SK-N-SH (cell line): ENCODE data around the gene ATP6V1G2. TPM values are rescaled to one million over a fixed set of nuclear protein-coding genes. Genes with fewer than 3 reads are reported as not detected.

Source experiments
- CTCF ChIA-PET: fragments of 300-600, 350-600 bp; formaldehyde crosslinking; extraction: SDS; loops from one replicate; lab custom pipeline; 2021; lab: Yijun Ruan, JAX
- POLR2A ChIA-PET: fragments of 350-600 bp; sonication (Branson Sonifier 250); formaldehyde crosslinking; extraction: SDS; loops from one replicate; lab custom pipeline; 2020; ENCODE audit warnings: antibody characterized with exemption, inconsistent platforms; lab: Yijun Ruan, JAX
- DNase-seq: peaks from one replicate; pipeline ENCODE4 v3.0.0; 2012
- H2AFZ ChIP-seq: fragments of 200-600 bp; sonication (generic); 2 replicates; pipeline ENCODE4 v1.8.1; 2016; ENCODE audit warnings: antibody characterized with exemption, mild to moderate bottlenecking, low read depth
- H3F3A ChIP-seq: fragments of 200-600 bp; sonication (generic); replicated peaks from 2 replicates; pipeline ENCODE3; 2016; ENCODE audit warnings: antibody characterized with exemption, mild to moderate bottlenecking; ENCODE audit not compliant: insufficient read depth
- H3K27ac ChIP-seq, 2 experiments: fragments of 200-500 bp in 1 of 2; fragments of 200-600 bp in 1 of 2; sonication (Bioruptor generic) in 1 of 2; sonication (generic), shearing (Covaris generic) in 1 of 2; 2 replicates each; pipeline versions ENCODE4 v1.5.1 to v1.6.1; 2014 to 2016; ENCODE audit warnings: low read depth in 2 of 2, inconsistent platforms in 1 of 2, low read length in 1 of 2, mild to moderate bottlenecking in 1 of 2, mixed read lengths in 1 of 2
- H3K27me3 ChIP-seq: fragments of 200-600 bp; sonication (generic), shearing (Covaris generic); 2 replicates; pipeline ENCODE4 v1.6.1; 2016; ENCODE audit warnings: mixed run types; ENCODE audit not compliant: insufficient read depth
- H3K36me3 ChIP-seq, 2 experiments: fragments of 200-500 bp in 1 of 2; fragments of 200-600 bp in 1 of 2; sonication (Bioruptor generic) in 1 of 2; sonication (generic) in 1 of 2; replicated peaks in 1 of 2; 2 replicates each; pipeline versions ENCODE3 to v1.5.1; 2014 to 2016; ENCODE audit warnings: low read length in 1 of 2, mild to moderate bottlenecking in 1 of 2; ENCODE audit not compliant: insufficient read depth in 2 of 2, control insufficient read depth in 1 of 2
- H3K4me1 ChIP-seq, 2 experiments: fragments of 200-500 bp in 1 of 2; fragments of 200-600 bp in 1 of 2; sonication (Bioruptor generic) in 1 of 2; sonication (generic), shearing (Covaris generic) in 1 of 2; 2 replicates each; pipeline versions ENCODE4 v1.5.1 to v1.6.1; 2014 to 2016; ENCODE audit warnings: low read depth in 1 of 2, low read length in 1 of 2, mixed run types in 1 of 2; ENCODE audit not compliant: insufficient read depth in 2 of 2, control insufficient read depth in 1 of 2
- H3K4me2 ChIP-seq: fragments of 200-600 bp; sonication (generic), shearing (Covaris generic); 2 replicates; pipeline ENCODE4 v1.6.1; 2017; ENCODE audit warnings: mixed run types
- H3K4me3 ChIP-seq, 2 experiments: fragments of 200-500 bp in 1 of 2; fragments of 200-600 bp in 1 of 2; sonication (Bioruptor generic) in 1 of 2; sonication (generic), shearing (Covaris generic) in 1 of 2; 2 replicates each; pipeline versions ENCODE4 v1.5.1 to v1.8.1; 2014 to 2016; ENCODE audit warnings: low read depth in 2 of 2, inconsistent platforms in 1 of 2, low read length in 1 of 2, mild to moderate bottlenecking in 1 of 2, mixed read lengths in 1 of 2, moderate library complexity in 1 of 2
- H3K79me2 ChIP-seq: fragments of 200-600 bp; sonication (generic); 2 replicates; pipeline ENCODE4 v1.8.1; 2017; ENCODE audit warnings: mild to moderate bottlenecking; ENCODE audit not compliant: insufficient read depth
- H3K9ac ChIP-seq: fragments of 200-600 bp; sonication (generic); 2 replicates; pipeline ENCODE4 v1.6.1; 2017; ENCODE audit warnings: mixed run types
- H3K9me2 ChIP-seq: fragments of 200-600 bp; sonication (generic); 2 replicates; pipeline ENCODE4 v1.6.1; 2017; ENCODE audit warnings: mixed run types
- H3K9me3 ChIP-seq: fragments of 200-600 bp; sonication (generic); 2 replicates; pipeline ENCODE4 v1.6.1; 2017; ENCODE audit warnings: mixed run types, mild to moderate bottlenecking, moderate library complexity
- H4K20me1 ChIP-seq: fragments of 200-600 bp; sonication (generic); 2 replicates; pipeline ENCODE4 v1.6.1; 2017; ENCODE audit warnings: mild to moderate bottlenecking, mixed run types; ENCODE audit not compliant: insufficient read depth
- FOSL2 ChIP-seq: IDR thresholded peaks from 2 replicates; pipeline ENCODE4 v1.4.0; 2012; ENCODE audit warnings: low read depth, mild to moderate bottlenecking, moderate library complexity, borderline replicate concordance
- FOXJ3 ChIP-seq: sonication (generic); formaldehyde crosslinking; IDR thresholded peaks from 2 replicates; pipeline ENCODE4 v1.5.1; 2020; ENCODE audit warnings: mild to moderate bottlenecking, missing genetic modification reagents
- FOXM1 ChIP-seq: IDR thresholded peaks from 2 replicates; pipeline ENCODE4 v1.4.0; 2012; ENCODE audit warnings: low read depth, mild to moderate bottlenecking
- IRF3 ChIP-seq: fragments of 150-350 bp; IDR thresholded peaks from 2 replicates; pipeline ENCODE4 v1.6.1; 2016; ENCODE audit warnings: mild to moderate bottlenecking, low read depth, low read length
- JUND ChIP-seq: IDR thresholded peaks from 2 replicates; pipeline ENCODE4 v1.4.0; 2012
- MXI1 ChIP-seq: IDR thresholded peaks from 2 replicates; pipeline ENCODE4 v1.6.1; 2012; ENCODE audit warnings: mild to moderate bottlenecking, low read depth, low read length, improper control_type of control experiment
- POLR2AphosphoS5 ChIP-seq: IDR thresholded peaks from 2 replicates; pipeline ENCODE4 v1.6.1; 2012; ENCODE audit warnings: low read depth, low read length
- RCOR1 ChIP-seq: fragments of 150-350 bp; IDR thresholded peaks from 2 replicates; pipeline ENCODE4 v1.6.1; 2017; ENCODE audit warnings: antibody characterized with exemption, low read length
- RXRA ChIP-seq: IDR thresholded peaks from 2 replicates; pipeline ENCODE4 v1.4.0; 2012; ENCODE audit warnings: low read depth, mild to moderate bottlenecking, borderline replicate concordance
- SIN3A ChIP-seq: IDR thresholded peaks from 2 replicates; pipeline ENCODE4 v1.6.1; 2012; ENCODE audit warnings: low read depth, mild to moderate bottlenecking, low read length, moderate library complexity, borderline replicate concordance
- SMC3 ChIP-seq: IDR thresholded peaks from 2 replicates; pipeline ENCODE4 v1.6.1; 2012; ENCODE audit warnings: low read depth, low read length, improper control_type of control experiment
- TCF12 ChIP-seq: IDR thresholded peaks from 2 replicates; pipeline ENCODE4 v1.4.0; 2012
- TEAD4 ChIP-seq: IDR thresholded peaks from 2 replicates; pipeline ENCODE4 v1.4.0; 2012; ENCODE audit warnings: mild to moderate bottlenecking, borderline replicate concordance; ENCODE audit not compliant: insufficient read depth
- WGBS: methylation state at CpG from one replicate; pipeline ENCODE4 v1.1.6; 2017; ENCODE audit warnings: low lambda C conversion rate; 5-methylcytosine and 5-hydroxymethylcytosine counted together
- polyA plus RNA-seq, 3 experiments: library from polyadenylated mRNA; depleted of rRNA; stranded (reverse); fragments of >200 nt; gene quantifications; 2 replicates each; pipeline ENCODE4 v1.2.3, GENCODE V29; 2012
- TF ChIP-seq, protein P1 (sequence below): IDR thresholded peaks from 2 replicates; pipeline ENCODE4 v1.4.0; 2012; ENCODE audit warnings: low read depth, borderline replicate concordance

Gene ATP6V1G2
- polyA plus RNA-seq, 1 of the 3 experiments (the other 2 are of a cell fraction), result 13.6 TPM

- Histone ChIP-seq H2AFZ (no peak overlapping the region), H3K4me1 (peaks cover 0 to 17% of the 10 kb centered on the region in 2 experiments; a peak in 2 of 4 replicates), H3K4me3 (no peak overlapping the region), H3K79me2 (peaks cover 25% of the 10 kb centered on the region; the same call in 1 of the 2 replicates), H4K20me1 (no peaks in the 10 kb centered on the region)
- no peak for TF ChIP-seq TEAD4
- no peak for TF ChIP-seq MXI1
- TF ChIP-seq JUND, result no peak
- no peak for TF ChIP-seq FOXJ3 (CRISPR knock-in tag)
- no peak for TF ChIP-seq SIN3A
- no peak for TF ChIP-seq RCOR1
- TF ChIP-seq, all 33 proteins: peak for 0
- H3K27me3 ChIP-seq, result no peaks in the 10 kb centered on the region
- H3K9me3 ChIP-seq, result no peaks in the 10 kb centered on the region
- H3F3A ChIP-seq, result peaks cover 21% of the 10 kb centered on the region
- H3K9ac ChIP-seq, result no peak overlapping the region
- H3K4me2 ChIP-seq, result no peak overlapping the region
- peaks cover 30 to 34% of the 10 kb centered on the region in 2 experiments for H3K36me3 ChIP-seq
- WGBS, result 89% methylated on average over 22 of the region's 24 CpGs
- H3K9me2 ChIP-seq, result no peaks in the 10 kb centered on the region
- DNase-seq, result no peak
- ChIA-PET POLR2A (no interaction called here), CTCF (interaction anchor here (1.4 to 5.7 kb wide), 3 partner anchors 9 to 23 kb away, joined by 3 to 29 read pairs (median 6); partner anchors contain the start of genes ATP6V1G2 and LTB)
- H3K27ac ChIP-seq, result no peak overlapping the region
Measured at GRCh38 chr6:31557443-31558317, 11.3 kb upstream of the ATP6V1G2 start.

DNA sequence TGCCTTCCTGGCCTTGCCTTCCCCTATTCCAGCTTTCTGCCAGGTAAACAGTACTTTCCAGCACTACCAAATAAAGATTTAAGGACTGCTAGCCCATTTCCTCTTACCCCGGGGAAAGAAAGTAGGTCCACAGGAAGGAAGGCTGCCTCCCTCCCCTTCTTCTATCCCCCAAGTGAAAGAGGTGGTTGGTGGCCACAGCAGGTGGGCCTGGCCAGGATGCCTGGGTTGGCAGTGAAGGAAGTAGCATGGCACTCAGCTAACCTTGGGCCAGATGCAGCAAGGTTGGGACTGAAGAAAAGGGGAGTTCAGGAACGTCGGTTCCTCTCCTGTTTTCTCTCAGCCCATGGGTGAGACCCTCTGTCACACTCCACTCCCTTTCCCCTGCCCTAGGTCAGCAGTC is 9.9 kb upstream of the ATP6V1G2 start:
- H3K4me1 ChIP-seq, result peaks cover 0 to 17% of the 10 kb centered on the region in 2 experiments; a peak in 2 of 4 replicates
- peaks cover 30 to 34% of the 10 kb centered on the region in 2 experiments for H3K36me3 ChIP-seq
- no peaks in the 10 kb centered on the region for H4K20me1 ChIP-seq
- CTCF ChIA-PET, result interaction anchor here (0.7 to 5.7 kb wide), 5 partner anchors 8 to 41 kb away, joined by 3 to 29 read pairs (median 6); partner anchors contain the start of genes ATP6V1G2, LTB and NFKBIL1
- H3K27ac ChIP-seq, result no peak overlapping the region
- H3F3A ChIP-seq, result peaks cover 19% of the 10 kb centered on the region
- H3K4me2 ChIP-seq, result no peak overlapping the region
- 100% methylated on average over 3 of the region's 3 CpGs for WGBS
- H3K4me3 ChIP-seq, result no peak overlapping the region
- no peak for TF ChIP-seq TCF12
- TF ChIP-seq POLR2AphosphoS5, result no peak
- TF ChIP-seq, protein P1, sequence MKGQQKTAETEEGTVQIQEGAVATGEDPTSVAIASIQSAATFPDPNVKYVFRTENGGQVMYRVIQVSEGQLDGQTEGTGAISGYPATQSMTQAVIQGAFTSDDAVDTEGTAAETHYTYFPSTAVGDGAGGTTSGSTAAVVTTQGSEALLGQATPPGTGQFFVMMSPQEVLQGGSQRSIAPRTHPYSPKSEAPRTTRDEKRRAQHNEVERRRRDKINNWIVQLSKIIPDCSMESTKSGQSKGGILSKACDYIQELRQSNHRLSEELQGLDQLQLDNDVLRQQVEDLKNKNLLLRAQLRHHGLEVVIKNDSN, result no peak
- TF ChIP-seq RXRA, result no peak
- TF ChIP-seq MXI1, result no peak
- TF ChIP-seq SMC3, result no peak
- TF ChIP-seq FOSL2, result no peak
- no peak for TF ChIP-seq IRF3
- no peak for TF ChIP-seq FOXM1
- no peak for TF ChIP-seq FOXJ3 (CRISPR knock-in tag)
- TF ChIP-seq, all 33 proteins: peak for 0
- no peaks in the 10 kb centered on the region for H3K9me3 ChIP-seq
- H3K79me2 ChIP-seq, result peaks cover 36% of the 10 kb centered on the region
- no peaks in the 10 kb centered on the region for H3K9me2 ChIP-seq
- no peak overlapping the region for H2AFZ ChIP-seq
- POLR2A ChIA-PET, result no interaction called here
- H3K27me3 ChIP-seq, result no peaks in the 10 kb centered on the region
- H3K9ac ChIP-seq, result no peak overlapping the region
- no peak for DNase-seq
